Activated CD8-positive, alpha-beta memory T cell treated with anti-CD3 and anti-CD28 coated beads, Interleukin-2, amount 50 U/mL, for 4 hours (primary cell): Measurements from ENCODE around the gene ACR.

ENCODE experiments used
- DNase-seq: peaks from one replicate; pipeline ENCODE4 v3.0.0-alpha.2; 2020

Gene ACR

DNA sequence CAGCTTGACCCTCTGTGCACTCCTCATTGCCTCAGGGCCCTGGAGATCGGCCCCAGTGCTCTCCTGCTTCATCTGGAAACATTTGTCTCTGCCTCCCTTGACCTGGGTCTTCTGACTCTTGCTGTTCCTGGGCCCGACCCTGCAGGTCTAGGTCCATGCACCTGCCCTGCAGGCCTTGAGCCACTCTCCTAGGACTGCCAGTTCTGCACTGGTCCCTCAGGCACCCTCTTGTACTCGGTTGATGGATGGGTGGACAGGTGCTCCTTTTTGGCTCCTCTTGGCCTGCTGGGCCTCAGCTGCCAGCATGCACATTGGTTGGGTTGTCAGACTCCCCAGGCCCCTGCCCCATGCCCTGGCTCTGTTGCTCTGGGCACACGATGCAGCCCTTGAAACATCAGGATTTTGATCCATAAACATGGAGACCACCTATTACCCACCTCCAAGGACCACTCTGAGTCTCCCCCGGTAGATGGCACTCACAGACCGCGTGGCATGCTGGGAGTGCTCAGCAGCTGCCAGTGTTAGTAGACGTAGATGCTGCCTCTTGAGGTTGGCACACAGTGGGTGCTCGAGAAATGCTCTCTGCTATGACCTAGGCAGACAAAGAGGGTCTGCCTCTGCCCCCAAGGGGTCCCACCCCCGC, 20.2 kb upstream of the ACR start:
- DNase-seq = no peak

DNA sequence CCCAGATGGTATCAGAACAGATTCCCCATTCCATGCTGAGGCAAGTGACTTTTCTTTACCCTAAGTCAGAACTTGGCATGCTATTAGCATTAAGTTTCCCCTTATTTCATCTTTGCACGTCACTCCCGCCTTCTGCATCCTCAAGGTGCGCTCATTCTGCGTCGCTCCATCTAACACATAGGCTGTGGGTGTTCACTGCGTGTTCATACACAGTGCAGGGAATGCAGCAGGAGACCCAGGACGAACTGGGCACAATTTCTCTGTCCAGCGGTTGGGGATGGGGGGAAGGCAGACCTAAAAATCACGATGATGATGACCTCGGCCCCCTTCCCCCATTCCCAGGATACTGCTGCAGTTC, 19.7 kb upstream of the ACR start:
- no peak for DNase-seq

DNA sequence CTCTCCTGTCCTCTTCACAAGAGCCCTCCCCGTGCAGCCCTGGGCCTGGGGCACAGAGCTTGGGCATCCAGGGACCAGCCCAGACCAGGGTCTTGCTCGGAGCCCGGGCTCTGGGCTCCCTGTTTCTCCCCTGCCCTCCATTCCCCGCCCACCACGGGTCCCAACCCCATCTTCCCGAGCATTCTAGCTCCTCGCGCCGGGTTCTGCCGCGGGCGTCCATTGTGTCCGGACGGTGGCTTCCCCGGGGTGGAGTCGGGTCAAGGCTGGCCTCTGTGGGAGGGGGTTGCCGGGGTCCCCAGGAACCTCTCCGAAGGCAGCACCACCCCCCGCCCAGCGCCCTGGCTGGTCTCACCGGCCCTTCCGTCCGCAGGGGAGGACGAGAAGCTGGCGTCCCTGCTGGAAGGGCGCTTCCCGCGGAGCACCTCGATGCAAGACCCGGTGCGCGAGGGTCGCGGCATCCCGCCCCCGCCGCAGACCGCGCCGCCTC, 18.1 kb upstream of the ACR start:
- no peak for DNase-seq

DNA sequence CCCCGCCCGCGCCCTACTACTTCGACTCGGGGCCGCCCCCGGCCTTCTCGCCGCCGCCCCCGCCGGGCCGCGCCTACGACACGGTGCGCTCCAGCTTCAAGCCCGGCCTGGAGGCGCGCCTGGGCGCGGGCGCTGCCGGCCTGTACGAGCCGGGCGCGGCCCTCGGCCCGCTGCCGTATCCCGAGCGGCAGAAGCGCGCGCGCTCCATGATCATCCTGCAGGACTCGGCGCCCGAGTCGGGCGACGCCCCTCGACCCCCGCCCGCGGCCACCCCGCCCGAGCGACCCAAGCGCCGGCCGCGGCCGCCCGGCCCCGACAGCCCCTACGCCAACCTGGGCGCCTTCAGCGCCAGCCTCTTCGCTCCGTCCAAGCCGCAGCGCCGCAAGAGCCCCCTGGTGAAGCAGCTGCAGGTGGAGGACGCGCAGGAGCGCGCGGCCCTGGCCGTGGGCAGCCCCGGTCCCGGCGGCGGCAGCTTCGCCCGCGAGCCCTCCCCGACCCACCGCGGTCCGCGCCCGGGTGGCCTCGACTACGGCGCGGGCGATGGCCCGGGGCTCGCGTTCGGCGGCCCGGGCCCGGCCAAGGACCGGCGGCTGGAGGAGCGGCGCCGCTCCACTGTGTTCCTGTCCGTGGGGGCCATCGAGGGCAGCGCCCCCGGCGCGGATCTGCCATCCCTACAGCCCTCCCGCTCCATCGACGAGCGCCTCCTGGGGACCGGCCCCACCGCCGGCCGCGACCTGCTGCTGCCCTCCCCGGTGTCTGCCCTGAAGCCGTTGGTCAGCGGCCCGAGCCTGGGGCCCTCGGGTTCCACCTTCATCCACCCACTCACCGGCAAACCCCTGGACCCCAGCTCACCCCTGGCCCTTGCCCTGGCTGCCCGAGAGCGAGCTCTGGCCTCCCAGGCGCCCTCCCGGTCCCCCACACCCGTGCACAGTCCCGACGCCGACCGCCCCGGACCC, 17.4 kb upstream of the ACR start:
- no peak for DNase-seq

DNA sequence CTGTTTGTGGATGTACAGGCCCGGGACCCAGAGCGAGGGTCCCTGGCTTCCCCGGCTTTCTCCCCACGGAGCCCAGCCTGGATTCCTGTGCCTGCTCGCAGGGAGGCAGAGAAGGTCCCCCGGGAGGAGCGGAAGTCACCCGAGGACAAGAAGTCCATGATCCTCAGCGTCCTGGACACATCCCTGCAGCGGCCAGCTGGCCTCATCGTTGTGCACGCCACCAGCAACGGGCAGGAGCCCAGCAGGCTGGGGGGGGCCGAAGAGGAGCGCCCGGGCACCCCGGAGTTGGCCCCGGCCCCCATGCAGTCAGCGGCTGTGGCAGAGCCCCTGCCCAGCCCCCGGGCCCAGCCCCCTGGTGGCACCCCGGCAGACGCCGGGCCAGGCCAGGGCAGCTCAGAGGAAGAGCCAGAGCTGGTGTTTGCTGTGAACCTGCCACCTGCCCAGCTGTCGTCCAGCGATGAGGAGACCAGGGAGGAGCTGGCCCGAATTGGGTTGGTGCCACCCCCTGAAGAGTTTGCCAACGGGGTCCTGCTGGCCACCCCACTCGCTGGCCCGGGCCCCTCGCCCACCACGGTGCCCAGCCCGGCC, 16.7 kb upstream of the ACR start:
- no peak for DNase-seq

DNA sequence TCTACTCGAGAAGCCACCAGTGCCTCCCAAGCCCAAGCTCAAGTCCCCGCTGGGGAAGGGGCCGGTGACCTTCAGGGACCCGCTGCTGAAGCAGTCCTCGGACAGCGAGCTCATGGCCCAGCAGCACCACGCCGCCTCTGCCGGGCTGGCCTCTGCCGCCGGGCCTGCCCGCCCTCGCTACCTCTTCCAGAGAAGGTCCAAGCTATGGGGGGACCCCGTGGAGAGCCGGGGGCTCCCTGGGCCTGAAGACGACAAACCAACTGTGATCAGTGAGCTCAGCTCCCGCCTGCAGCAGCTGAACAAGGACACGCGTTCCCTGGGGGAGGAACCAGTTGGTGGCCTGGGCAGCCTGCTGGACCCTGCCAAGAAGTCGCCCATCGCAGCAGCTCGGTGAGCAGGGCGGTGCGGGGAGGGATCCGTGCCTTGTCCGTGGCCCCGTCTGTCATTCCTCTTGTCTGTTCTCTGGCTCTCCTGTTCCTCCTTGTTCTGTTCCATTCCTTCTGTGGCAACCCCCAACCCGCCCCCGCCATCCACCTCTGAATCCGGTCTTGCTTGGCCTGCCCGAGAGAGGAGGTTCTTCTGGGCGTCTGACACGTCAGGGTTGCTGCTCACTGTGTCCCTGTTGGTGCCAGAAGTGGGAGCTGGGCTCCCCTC, 15.8 kb upstream of the ACR start:
- no peak for DNase-seq

DNA sequence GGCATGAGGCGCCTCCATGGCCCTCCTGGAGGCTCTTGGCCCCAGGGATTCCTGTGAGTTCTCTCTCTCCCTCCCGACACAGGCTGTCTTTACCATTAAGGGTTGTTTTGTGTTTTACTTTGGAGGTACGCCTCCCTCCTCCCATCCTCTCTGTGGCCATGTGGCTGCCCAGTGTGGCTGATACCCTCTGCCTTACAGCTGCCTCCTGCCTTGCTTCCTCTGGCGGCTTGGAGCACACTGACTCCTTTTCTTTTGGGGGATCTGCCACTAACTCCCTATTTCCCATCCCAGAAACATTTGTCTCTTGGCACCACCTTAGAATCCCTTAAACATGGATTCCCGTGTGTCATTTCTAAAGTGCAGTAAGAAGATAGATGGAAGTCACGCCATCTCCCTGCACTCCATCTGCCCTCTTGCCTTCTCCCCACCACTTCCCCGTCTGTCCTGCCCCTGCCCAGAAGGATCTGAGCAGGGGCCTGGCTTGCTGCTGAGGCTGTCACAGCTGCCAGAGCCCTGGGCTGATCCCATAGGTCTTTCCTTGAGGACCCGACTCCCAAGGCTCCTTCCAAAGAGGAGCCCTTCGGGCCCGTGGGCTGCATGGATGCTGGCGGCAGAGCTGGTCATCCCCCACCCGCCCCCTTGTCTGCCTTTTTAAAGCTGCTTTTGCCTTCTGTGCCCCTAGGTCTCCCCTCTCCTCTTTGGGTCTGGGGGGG, 15.1 kb upstream of the ACR start:
- DNase-seq = no peak

DNA sequence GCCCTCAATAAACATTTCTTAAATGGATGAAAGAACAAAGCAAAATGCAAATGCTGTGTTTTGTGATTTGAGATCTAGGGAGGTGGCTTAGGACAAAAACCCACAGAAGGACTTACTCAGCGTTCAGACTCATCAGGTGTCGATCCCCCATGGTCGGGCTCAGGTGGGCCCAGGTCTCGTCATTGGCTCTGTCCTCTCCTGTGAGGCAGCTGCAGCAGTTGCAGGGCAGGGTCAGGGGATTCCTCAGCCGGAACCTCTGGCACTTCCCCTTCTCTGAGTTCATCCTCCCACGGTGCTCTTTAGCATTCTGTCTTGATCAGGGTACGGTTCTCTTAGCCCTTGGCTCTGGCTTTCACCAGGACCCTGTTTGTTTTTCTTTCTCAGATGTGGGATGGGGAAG, 14.0 kb upstream of the ACR start:
- no peak for DNase-seq

DNA sequence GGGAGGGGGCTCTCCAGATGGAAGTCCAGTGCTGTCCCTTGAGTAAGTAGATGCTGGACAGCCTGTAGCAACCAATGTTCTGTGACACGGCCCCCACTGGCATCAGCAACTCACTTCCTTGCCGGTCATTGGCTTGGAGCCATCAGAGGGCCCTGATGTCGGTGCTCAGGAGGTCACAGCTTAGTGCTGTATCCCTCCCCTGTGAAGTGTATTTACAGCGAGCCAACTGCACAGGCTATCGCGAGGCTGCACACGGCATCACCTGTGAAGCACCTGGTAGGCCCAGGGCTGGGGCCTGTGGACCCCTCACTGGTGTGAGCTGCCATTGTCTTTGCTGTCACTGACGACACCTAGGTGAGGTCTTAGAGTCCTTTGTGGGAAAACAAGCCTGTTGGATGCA, 13.4 kb upstream of the ACR start:
- DNase-seq = no peak

DNA sequence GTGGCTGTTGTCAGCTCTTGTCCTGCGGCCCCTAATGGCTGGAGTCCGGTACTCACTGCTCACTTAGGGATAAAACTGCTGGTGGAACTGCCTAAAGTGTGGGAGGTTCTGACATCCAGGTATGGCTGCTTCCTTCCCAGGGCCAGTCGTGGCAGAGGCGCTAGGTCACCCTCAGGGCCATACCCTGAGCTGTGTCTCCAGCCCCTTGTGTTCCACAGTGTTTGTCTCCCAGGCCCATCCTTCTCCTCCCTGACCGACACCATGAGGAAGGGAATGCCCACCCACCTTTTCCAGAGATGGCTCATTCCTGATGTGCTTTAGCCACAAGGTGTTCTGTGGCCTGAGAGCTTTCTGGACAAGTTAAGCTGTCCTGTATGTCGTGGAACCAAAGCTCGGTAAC, 12.4 kb upstream of the ACR start:
- no peak for DNase-seq

DNA sequence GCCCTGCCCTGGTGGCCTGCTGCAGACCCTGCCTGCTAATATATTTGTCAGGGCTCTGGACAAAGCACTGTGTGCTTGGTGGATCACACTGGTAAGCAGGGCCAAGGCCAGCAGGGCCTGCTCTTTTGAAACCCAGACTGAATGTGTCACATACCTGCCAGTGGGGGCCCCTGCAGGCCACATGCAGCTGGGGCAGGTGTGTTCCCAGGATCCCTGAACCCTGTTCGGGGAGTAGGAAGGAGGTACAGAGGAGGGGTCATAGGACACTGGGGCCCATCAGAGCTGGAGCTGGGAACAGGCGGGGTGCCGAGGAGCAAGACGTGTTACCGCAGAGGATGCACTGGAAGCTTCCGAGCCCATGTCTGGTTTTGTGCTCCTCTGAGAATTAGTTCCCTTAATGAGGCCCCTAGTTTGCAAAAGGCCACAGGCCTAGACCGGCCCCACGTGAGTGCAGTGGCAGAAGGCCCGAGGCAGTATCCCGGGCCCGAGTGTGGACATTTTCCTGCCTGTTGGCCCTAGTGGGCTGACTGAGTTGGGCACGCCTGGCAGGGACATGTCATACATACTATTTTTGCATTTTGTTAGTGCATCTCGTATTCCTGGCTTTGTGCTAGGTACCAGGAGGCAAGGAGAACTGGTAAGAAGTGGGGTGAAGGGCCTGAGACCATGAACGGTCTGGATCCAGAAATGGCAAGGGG, 11.2 kb upstream of the ACR start:
- DNase-seq = no peak

DNA sequence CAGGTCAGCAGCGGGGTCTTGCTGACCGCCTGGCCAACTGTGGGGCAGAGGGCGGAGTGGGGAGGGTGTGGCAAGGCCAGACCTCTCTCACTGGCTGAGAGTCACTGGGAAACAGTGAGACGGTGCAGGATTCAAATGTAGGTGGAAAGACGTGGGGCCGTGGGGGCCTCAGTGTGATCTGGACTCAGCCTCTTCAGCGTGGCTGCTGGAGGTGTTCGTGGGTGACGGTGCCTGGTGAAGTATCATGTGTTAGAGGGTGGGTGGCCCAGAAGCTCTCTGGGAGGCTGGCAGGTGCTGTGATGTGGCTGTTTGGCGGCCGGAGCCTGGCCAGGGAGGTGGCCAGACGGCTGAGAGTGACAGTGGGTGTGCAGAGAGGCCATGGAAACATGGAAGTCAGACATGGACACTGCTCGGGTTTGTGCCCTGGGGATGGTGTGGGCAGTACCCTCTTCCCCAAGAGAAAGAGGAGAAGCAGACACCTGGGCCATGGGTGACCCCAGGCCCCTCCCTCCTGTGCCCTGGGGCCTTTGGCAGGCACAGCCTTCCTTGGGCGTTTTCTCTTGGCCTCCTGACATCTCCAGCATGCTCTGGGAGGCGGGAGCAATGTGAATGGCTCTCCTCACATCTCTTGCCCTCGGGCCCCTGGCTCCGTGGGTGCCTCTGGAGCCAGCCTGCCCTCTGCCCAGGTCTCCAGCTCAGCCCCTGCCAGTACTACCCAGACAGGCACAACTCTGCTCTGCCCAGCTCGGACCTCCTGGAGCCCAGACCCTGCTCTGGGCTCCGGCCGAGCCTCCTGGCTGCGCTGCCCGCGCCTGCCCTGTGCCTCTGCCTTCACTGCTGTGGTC, 10.1 kb upstream of the ACR start:
- no peak for DNase-seq

DNA sequence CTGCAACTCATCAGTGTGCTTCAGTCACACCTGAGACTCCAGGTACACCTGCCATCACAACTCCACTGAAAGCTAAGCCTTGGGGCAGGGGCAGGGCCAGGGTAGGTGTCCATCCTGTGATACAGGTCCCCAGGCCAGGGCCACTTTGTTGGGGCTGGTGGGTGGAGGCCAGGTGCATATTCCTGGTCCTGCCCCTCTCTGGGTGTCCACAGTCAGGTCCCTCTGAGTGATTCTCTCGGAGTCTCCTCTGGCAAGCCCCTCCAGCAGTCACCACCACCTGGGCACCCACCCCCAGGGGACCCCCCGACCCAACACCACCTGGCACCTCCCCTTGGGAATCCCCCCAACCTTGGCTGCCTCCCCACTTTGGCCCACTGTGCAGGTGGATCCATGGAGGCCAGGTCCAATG, 9.5 kb upstream of the ACR start:
- DNase-seq = no peak

DNA sequence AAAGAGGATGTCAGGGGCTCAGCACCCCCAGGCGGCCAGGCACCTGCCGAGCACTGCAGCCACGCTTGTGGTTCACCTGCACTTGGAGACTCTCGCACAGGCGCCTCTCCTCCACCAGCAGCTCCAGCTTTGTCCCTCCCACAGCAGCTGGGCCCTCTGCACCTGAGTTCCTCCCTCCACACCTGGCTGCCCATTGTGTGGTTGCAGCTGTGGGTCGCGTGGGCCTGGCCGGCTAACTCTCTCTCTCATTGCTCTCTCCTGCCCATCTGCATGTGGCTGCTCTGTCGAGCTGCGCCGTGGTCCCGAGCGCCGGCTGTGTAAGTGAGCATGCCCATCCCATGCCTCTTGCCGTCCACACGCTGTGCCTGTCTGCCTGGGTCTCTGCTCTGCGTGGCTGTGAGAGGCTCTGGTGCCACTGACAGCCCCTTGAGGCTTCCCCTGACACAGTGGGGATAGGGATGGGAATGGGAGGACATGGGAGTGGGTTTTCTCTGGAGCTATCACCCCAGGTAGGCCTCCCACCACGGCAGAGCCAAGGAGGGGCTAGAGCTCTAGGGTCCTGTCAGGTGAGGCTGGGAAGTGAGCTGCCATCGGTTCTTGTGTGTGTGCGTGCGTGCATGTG, 8.5 kb upstream of the ACR start:
- no peak for DNase-seq

DNA sequence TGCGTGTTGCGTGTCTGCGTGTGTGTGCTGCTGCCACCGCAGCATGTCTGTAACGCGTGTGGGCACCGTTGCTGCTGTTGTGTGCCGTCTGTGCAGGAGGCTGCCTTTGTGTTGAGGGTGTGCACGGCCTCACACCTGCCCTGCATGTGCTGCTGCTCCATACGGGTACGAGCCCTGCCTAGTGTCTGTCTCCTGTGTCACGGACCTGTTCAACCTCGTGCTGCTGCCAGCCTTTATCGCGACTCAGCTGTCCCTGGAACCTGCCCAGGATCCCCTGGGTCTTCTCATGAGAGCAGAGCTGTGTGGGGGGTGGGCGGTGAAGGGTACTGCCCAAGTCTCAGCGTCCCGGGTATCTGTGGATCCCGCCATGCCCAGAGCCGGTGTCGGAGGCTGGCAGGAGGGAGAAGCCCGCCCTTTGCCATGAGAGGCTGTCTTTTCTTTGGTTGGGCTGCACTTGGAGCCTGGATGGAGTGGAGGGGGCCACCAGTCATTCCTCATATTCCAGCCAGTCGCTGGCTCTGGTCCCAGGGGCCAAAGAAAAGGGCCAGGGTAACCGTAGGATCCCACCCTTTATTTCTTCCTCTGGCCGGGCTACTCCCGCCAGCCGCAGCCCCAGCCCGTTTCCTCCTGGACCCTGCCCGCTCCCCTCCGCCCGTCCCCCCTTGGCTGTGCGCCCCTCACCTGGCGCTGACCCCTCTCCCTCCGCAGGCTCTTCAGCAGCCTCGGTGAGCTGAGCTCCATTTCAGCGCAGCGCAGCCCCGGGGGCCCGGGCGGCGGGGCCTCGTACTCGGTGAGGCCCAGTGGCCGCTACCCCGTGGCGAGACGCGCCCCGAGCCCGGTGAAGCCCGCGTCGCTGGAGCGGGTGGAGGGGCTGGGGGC, 7.8 kb upstream of the ACR start:
- DNase-seq = no peak

DNA sequence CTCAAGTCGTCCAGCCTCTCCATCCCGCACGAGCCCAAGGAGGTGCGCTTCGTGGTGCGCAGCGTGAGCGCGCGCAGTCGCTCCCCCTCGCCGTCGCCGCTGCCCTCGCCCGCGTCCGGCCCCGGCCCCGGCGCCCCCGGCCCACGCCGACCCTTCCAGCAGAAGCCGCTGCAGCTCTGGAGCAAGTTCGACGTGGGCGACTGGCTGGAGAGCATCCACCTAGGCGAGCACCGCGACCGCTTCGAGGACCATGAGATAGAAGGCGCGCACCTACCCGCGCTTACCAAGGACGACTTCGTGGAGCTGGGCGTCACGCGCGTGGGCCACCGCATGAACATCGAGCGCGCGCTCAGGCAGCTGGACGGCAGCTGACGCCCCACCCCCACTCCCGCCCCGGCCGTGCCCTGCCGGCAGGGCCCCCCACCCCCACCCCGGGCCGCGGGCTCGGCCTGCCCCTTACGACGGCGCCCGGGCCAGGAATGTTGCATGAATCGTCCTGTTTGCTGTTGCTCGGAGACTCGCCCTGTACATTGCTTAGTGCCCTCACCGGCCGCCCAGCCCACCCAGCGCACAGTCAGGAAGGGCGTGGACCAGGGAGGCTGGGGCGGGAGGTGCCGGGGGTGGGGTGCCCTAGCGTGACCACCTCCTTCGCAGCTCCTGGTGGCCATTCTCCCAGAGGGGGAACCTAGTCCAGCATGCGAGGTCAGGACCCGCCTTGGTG, 6.9 kb upstream of the ACR start:
- DNase-seq = no peak

DNA sequence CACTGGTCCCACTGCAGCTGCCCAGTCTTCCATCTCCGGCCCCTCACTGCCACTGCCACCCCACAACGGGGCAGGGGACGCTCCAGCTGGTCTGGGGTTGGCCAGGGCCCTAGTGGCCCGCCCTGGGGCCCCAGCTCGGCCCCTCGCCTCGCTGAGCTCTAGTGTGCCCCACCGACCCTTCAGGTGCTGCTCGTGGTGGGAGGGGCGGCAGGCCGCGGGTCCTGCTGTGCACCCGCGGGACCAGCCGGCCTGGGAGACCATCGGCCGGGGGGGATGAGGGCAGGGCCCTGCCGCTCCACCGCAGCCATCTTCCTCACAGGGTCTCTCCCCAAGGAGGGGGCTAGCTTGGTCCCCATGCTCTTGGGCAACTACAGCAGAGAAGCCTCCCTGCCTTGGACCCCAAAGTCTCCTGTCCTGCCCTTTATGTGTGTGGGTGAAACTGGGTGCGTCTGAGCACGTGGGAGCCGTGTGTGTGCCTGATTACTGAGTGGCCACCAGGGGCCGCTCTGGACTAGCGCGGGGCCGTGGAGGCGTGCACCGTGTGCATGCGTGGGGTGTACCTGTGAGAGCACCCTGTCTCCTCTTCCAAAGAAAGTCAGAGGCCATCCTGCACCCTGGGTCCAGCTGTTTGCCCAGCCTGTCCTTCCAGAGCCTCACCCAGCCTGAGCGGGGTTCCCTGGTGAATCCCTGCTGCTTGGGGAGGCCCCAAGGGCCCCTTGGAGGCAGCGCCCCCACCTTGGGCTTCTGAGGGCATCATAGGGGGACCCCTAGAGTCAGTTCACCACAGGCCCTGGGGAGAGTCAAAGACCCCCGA, 6.0 kb upstream of the ACR start:
- peak; percentile 56 for DNase-seq

DNA sequence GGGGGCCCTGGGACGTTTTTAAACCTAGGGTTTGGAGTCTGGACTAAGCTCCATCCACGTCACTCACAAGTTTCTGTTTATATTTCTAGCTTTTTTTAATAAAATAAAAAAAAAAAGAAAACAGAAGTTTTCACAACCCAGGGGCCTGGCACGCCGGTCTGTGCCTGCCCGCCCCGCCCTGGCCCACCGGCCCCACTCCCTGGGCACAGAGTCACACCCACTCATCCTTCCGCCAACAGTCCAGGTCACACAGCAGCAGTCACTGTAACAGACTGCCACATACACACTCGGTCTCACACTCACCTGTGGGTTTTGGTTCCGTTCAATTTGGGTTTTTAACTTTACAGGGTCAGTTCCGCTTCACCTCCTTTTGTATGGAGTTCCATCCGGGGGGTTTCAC, 5.3 kb upstream of the ACR start:
- DNase-seq = peak; percentile 7
